Mesendoderm (in vitro differentiated cells): Measurements from ENCODE around the gene MARS1.
"Not testable (repeated sequence)": the region's sequence is repeated elsewhere in the genome, so short reads cannot be mapped to it uniquely, and the experiment has no call there.

Experiments used
- DNase-seq: peaks from one replicate; pipeline ENCODE4 v3.0.0; 2013
- H2AK5ac ChIP-seq: 2 replicates; pipeline ENCODE4 v1.6.1; 2013; ENCODE audit warnings: low read length, inconsistent platforms
- H2BK120ac ChIP-seq: 2 replicates; pipeline ENCODE4 v1.6.1; 2013; ENCODE audit warnings: low read depth, mild to moderate bottlenecking, low read length, moderate library complexity, mixed read lengths
- H2BK15ac ChIP-seq: replicated peaks from 2 replicates; pipeline ENCODE4 v1.6.1; 2013; ENCODE audit warnings: low read depth, mild to moderate bottlenecking, moderate library complexity
- H2BK5ac ChIP-seq: 2 replicates; pipeline ENCODE4 v1.6.1; 2013; ENCODE audit warnings: low read length, inconsistent platforms
- H3K18ac ChIP-seq: 2 replicates; pipeline ENCODE4 v1.6.1; 2013; ENCODE audit warnings: mild to moderate bottlenecking, low read length, mixed read lengths
- H3K23ac ChIP-seq: one replicate; pipeline ENCODE4 v1.6.1; 2013; ENCODE audit warnings: low read length
- H3K27ac ChIP-seq: 2 replicates; pipeline ENCODE4 v1.5.1; 2013; ENCODE audit warnings: low read depth, mild to moderate bottlenecking, inconsistent platforms, low read length, moderate library complexity
- H3K27me3 ChIP-seq: 2 replicates; pipeline ENCODE4 v1.6.1; 2013; ENCODE audit warnings: low read length, control low read depth, mild to moderate bottlenecking, inconsistent platforms; ENCODE audit not compliant: insufficient read depth, poor library complexity
- H3K36me3 ChIP-seq: 2 replicates; pipeline ENCODE4 v1.6.1; 2013; ENCODE audit warnings: low read length, inconsistent platforms; ENCODE audit not compliant: control insufficient read depth, insufficient read depth
- H3K4ac ChIP-seq: one replicate; pipeline ENCODE4 v1.6.1; 2013; ENCODE audit warnings: low read depth, mild to moderate bottlenecking, low read length, moderate library complexity
- H3K4me1 ChIP-seq: 2 replicates; pipeline ENCODE4 v1.6.1; 2013; ENCODE audit warnings: low read depth, low read length, inconsistent platforms; ENCODE audit not compliant: control insufficient read depth
- H3K4me2 ChIP-seq: 2 replicates; pipeline ENCODE4 v1.6.1; 2013; ENCODE audit warnings: low read length
- H3K4me3 ChIP-seq: 2 replicates; pipeline ENCODE4 v1.5.1; 2013; ENCODE audit warnings: mild to moderate bottlenecking, low read length
- H3K56ac ChIP-seq: one replicate; pipeline ENCODE4 v1.6.1; 2013; ENCODE audit warnings: low read length
- H3K79me1 ChIP-seq: 2 replicates; pipeline ENCODE4 v1.6.1; 2013; ENCODE audit warnings: low read length, inconsistent platforms
- H3K79me2 ChIP-seq: 2 replicates; pipeline ENCODE4 v1.6.1; 2013; ENCODE audit warnings: mild to moderate bottlenecking, low read length; ENCODE audit not compliant: control insufficient read depth, insufficient read depth
- H3K9ac ChIP-seq: 2 replicates; pipeline ENCODE4 v1.6.1; 2013; ENCODE audit warnings: low read length, inconsistent platforms
- H4K5ac ChIP-seq: one replicate; pipeline ENCODE4 v1.6.1; 2013; ENCODE audit warnings: low read length
- H4K8ac ChIP-seq: one replicate; pipeline ENCODE4 v1.6.1; 2013; ENCODE audit warnings: low read depth, mild to moderate bottlenecking, control low read depth, low read length, moderate library complexity
- WGBS: extraction: QIAGEN DNeasy Blood & Tissue Kit; methylation state at CpG from one replicate; pipeline ENCODE4 v1.1.7; 2013; ENCODE audit warnings: low lambda C conversion rate, missing lambda C conversion rate; ENCODE audit not compliant: insufficient coverage; ENCODE audit errors: extremely low coverage; 5-methylcytosine and 5-hydroxymethylcytosine counted together

The MARS1 gene

GRCh38 chr12:57512665-57513064 lies 24.8 kb downstream of the MARS1 start:
- Histone ChIP-seq H3K4me3 (no peak overlapping the region), H4K5ac (no peak overlapping the region), H3K23ac (no peak overlapping the region), H3K36me3 (peaks cover 37% of the 10 kb centered on the region), H3K79me2 (no peaks in the 10 kb centered on the region), H2BK120ac (no peak overlapping the region), H3K4ac (no peak overlapping the region), H3K27me3 (no peaks in the 10 kb centered on the region), H2AK5ac (no peak overlapping the region), H3K27ac (no peak overlapping the region), H2BK15ac (no peak overlapping the region), H3K79me1 (peaks cover 6% of the 10 kb centered on the region), H3K56ac (no peak overlapping the region), H3K9ac (no peak overlapping the region), H3K18ac (no peak overlapping the region), H3K4me2 (no peak overlapping the region), H2BK5ac (no peak overlapping the region), H3K4me1 (no peaks in the 10 kb centered on the region), H4K8ac (no peak overlapping the region)
- DNase-seq, result no peak
- WGBS, result no CpG with 5 or more reads among the region's 6 CpGs

- no CpG with 5 or more reads among the region's 5 CpGs for WGBS
- Histone ChIP-seq H3K36me3 (peaks cover 39% of the 10 kb centered on the region), H2BK15ac (no peak overlapping the region)
Observed at GRCh38 chr12:57513266-57513665, 25.4 kb downstream of the MARS1 start.

DNA sequence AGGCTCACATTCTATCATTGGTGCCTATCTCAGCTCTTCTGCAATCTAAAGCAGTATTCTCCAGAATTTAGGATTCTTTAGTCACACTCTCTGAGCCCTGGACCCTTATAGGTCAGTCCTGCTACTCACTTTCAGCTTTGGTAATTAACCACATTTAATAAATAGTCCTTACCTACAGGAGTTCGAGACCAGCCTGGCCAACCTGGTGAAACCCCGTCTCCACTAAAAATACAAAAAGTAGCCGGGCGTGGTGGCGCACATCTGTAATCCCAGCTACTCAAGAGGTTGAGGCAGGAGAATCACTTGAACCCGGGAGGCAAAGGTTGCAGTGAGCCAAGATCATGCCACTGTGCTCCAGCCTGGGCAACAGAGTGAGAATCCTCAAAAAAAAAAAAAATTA lies 25.8 kb downstream of the MARS1 start:
- H3K36me3 ChIP-seq, result peaks cover 40% of the 10 kb centered on the region

More at GRCh38 chr12:57513266-57513665, 25.4 kb downstream of the MARS1 start:
- no peak overlapping the region for H4K8ac ChIP-seq
- H2AK5ac ChIP-seq, result no peak overlapping the region
- no peak for DNase-seq
- H3K27me3 ChIP-seq, result no peaks in the 10 kb centered on the region
- no peak overlapping the region for H2BK5ac ChIP-seq
- H3K23ac ChIP-seq, result no peak overlapping the region
- H3K4ac ChIP-seq, result no peak overlapping the region
- H3K79me1 ChIP-seq, result peaks cover 6% of the 10 kb centered on the region
- no peak overlapping the region for H3K9ac ChIP-seq
- H3K18ac ChIP-seq, result no peak overlapping the region
- H3K79me2 ChIP-seq, result peaks cover 2% of the 10 kb centered on the region
- H3K4me1 ChIP-seq, result peaks cover under 1% of the 10 kb centered on the region
- no peak overlapping the region for H3K56ac ChIP-seq
- no peak overlapping the region for H3K4me2 ChIP-seq
- H3K4me3 ChIP-seq, result no peak overlapping the region
- H4K5ac ChIP-seq, result no peak overlapping the region
- H3K27ac ChIP-seq, result no peak overlapping the region
- H2BK120ac ChIP-seq, result no peak overlapping the region

GRCh38 chr12:57514246-57514645 lies 26.4 kb downstream of the MARS1 start:
- no CpG with 5 or more reads among the region's 9 CpGs for WGBS

More for the DNA sequence above, 25.8 kb downstream of the MARS1 start:
- H2AK5ac ChIP-seq, H3K23ac ChIP-seq, H4K8ac ChIP-seq, H4K5ac ChIP-seq, H3K4me3 ChIP-seq, H2BK15ac ChIP-seq, H3K4me1 ChIP-seq, H2BK5ac ChIP-seq, H3K4me2 ChIP-seq, H3K4ac ChIP-seq, DNase-seq, H3K79me1 ChIP-seq, H2BK120ac ChIP-seq, H3K79me2 ChIP-seq, H3K18ac ChIP-seq, H3K56ac ChIP-seq, H3K27me3 ChIP-seq, H3K27ac ChIP-seq, H3K9ac ChIP-seq: not testable (repeated sequence)
- no CpG with 5 or more reads among the region's 6 CpGs for WGBS

DNA sequence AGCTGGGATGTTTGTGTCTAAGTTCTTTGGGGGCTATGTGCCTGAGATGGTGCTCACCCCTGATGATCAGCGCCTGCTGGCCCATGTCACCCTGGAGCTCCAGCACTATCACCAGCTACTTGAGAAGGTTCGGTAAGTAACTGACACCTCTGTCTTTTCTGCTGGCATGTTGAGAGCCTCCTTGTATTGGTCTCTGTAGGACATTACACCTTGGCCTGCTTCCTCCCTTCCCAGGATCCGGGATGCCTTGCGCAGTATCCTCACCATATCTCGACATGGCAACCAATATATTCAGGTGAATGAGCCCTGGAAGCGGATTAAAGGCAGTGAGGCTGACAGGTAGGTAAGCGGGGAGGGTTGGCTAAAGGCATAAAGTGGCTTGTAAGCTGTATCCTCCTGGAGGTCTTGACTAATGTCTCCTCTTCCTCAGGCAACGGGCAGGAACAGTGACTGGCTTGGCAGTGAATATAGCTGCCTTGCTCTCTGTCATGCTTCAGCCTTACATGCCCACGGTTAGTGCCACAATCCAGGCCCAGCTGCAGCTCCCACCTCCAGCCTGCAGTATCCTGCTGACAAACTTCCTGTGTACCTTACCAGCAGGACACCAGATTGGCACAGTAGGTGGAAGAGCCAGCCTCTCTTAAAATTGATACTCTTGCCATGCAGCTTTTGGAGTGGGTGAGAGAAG lies 27.0 kb downstream of the MARS1 start:
- Histone ChIP-seq H3K4me1 (peaks cover 2% of the 10 kb centered on the region), H3K27me3 (no peaks in the 10 kb centered on the region), H3K56ac (no peak overlapping the region), H3K27ac (no peak overlapping the region), H3K4me2 (no peak overlapping the region), H3K9ac (no peak overlapping the region), H3K18ac (no peak overlapping the region), H3K79me1 (peaks cover 6% of the 10 kb centered on the region), H4K8ac (no peak overlapping the region), H3K4me3 (no peak overlapping the region), H2BK15ac (no peak overlapping the region), H4K5ac (no peak overlapping the region), H2AK5ac (no peak overlapping the region), H3K36me3 (peaks cover 39% of the 10 kb centered on the region), H3K23ac (no peak overlapping the region), H2BK120ac (no peak overlapping the region), H3K4ac (no peak overlapping the region), H2BK5ac (no peak overlapping the region), H3K79me2 (peaks cover 5% of the 10 kb centered on the region)
- no CpG with 5 or more reads among the region's 9 CpGs for WGBS
- DNase-seq, result no peak

More at GRCh38 chr12:57514246-57514645, 26.4 kb downstream of the MARS1 start:
- H3K56ac ChIP-seq, H4K8ac ChIP-seq, H2BK120ac ChIP-seq, H3K4me2 ChIP-seq, H4K5ac ChIP-seq, H2BK15ac ChIP-seq, H3K4me3 ChIP-seq, H3K27me3 ChIP-seq, H3K23ac ChIP-seq, H3K18ac ChIP-seq, H2AK5ac ChIP-seq, H3K27ac ChIP-seq, H3K4ac ChIP-seq, H3K4me1 ChIP-seq, H3K9ac ChIP-seq, H3K79me1 ChIP-seq, H2BK5ac ChIP-seq, DNase-seq, H3K79me2 ChIP-seq: not testable (repeated sequence)
- H3K36me3 ChIP-seq, result peaks cover 40% of the 10 kb centered on the region
